Stimulated activated CD8-positive, alpha-beta memory T cell treated with anti-CD3 and anti-CD28 coated beads, Interleukin-4, amount 100 ng/mL, for 4 hours (primary cell): Measurements from ENCODE around the gene PAX2.

ENCODE experiments used
- DNase-seq, 2 donors: peaks; one replicate each; pipeline ENCODE4 v3.0.0-alpha.2; 2020; ENCODE audit warnings: low read depth in 2 of 2, low spot score in 1 of 2

The PAX2 gene

DNA sequence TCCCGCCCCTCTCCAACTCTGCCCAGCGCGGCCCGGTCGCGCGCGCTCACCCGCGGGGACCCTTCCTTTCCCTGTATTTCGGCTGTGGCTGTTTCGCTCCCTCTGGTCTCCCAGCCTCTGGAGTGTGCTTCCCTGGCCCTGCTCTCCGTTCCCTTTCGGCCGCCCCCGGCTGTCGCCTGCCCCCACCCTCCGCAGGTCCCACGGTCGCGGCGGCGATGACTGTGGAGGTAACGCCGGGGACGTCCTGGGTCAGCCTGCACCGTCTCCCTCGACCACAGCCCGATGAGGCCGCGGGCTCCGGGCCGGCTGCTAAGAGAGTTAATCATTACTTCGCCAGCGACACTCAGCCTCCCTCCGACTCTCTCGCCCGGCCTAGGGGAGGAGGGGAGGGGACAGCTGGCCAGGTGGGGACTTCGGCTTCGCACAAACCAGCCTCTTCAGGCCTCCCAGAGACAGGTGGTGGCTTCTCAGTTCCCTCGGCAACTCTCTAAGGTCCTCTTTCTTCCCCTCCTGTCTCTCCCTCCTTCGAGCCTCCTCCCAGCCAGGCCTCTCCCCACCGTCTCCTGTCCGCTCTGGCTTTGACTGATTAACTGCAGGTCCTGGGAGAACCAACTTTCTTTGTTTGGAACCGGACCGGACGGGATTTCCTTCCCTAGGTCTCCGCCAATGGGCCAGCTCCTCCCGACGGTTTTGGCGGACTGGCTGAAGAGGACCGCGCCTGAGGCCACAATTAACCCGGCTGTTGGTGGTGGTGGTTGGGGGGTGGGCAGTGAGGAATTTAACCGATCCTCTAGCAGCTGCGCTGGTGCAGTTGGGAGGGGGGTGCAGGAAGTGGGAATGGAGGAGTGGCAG, 5.6 kb upstream of the PAX2 start:
- DNase-seq: no peak

GRCh38 chr10:100740476-100741377, 4.7 kb upstream of the PAX2 start:
- no peak for DNase-seq

GRCh38 chr10:100741378-100742075, 3.9 kb upstream of the PAX2 start:
- DNase-seq: no peak

- no peak for DNase-seq
These were observed 3.2 kb upstream of the PAX2 start for GRCh38 chr10:100742076-100742771.

- DNase-seq: no peak
These were observed 2.4 kb upstream of the PAX2 start for GRCh38 chr10:100742936-100743335.

- no peak for DNase-seq
These were observed 1.7 kb upstream of the PAX2 start for GRCh38 chr10:100743626-100744135.

- no peak for DNase-seq
These were observed 1.0 kb upstream of the PAX2 start for GRCh38 chr10:100744136-100744986.

DNA sequence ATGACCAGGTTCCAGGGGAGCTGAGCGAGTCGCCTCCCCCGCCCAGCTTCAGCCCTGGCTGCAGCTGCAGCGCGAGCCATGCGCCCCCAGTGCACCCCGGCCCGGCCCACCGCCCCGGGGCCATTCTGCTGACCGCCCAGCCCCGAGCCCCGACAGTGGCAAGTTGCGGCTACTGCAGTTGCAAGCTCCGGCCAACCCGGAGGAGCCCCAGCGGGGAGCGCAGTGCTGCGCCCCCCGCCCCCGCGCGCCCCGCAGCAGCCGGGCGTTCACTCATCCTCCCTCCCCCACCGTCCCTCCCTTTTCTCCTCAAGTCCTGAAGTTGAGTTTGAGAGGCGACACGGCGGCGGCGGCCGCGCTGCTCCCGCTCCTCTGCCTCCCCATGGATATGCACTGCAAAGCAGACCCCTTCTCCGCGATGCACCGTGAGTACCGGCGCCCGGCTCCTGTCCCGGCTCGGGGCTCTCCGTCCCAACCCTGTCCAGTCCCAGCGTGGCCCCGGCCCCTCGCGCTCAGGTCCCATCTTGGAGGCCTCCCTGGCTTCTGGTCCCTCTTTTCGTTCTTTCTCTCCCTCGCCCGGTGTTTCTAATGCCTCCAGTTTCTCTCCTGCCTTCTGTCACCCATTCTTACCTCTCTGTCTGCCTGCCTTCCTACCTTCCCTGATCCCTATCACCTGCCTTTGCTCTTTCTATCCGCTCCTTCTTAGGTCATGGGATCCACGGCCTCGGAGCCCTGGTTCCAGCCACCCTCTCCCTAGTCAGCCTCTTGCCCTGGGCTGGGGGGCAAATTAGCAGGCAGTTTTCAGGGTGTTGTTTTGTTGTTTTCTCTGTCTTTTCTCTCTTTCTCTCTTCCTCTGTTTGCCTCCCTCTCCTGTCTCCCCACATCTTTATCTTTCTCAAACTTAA, 751 bp downstream of the PAX2 start:
- DNase-seq: no peak

DNA sequence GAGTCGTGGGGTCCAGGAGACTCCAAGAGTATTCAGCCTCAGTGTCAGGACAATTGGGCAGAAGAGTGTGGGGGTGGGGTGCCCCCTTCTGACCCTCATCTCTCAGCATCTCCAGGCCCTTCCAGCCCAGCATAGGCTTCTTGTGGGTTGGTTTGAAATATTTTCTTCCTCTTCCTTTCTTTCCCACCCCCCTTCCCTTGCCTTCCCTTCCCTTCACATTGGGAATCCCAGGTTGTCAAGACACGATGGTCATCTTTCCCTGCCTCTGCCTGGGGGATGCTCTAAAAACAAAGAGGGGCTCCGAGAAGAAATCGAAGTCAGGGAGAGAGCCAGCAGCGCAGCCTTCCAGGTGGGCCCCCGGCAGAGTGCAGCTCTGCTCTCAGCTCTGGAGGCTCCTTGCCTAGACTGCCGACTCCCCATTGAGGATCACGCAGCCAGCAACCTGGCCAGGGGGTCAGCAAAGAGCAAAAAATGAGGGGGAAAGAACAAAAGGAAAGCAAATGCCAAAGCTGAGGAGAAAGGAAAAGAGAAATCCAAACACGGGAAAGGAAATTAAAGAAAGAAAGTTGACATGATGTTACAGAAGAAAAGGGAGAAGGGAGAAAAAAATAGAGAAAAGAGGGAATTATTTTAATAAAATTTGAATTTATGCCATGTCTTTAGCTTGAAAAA, 1.5 kb downstream of the PAX2 start:
- no peak for DNase-seq

DNA sequence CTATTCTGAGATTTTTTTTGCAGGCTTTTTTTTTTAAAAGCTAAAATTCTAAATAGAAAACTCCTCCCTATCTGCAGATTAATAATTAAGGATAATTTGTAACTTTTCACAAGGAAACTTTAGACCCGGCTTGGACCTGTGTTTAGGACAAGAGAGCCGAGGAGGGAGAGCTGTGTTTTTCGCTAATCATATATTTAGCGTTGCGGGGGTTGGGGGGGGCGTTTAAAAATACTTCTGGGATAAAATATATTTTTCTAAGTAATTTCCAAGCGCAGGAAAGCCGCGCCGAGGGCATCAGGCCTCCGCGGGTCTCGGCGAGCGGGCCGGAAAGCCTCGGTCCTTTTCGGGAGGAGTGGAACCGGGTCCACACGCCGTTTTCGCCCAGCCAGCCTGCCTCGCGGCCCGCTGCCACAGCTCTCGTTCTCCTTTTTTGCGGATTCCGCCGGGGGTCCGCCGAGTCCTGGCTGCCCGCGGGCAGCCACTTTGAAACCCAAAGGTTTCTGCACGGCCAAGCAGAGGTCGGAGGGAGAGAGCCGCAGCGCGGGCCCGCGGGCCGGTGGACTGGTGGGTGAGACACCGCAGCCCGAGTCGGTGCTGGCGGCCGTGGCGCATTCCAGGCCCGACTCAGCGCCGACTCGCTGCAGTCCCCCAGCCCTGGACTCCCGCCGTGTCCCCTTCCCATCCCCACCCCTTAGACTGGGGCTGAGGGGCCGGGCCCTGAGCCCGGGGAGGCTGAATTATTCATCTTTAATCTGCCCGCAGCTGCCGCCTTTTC, 2.3 kb downstream of the PAX2 start:
- DNase-seq: no peak

DNA sequence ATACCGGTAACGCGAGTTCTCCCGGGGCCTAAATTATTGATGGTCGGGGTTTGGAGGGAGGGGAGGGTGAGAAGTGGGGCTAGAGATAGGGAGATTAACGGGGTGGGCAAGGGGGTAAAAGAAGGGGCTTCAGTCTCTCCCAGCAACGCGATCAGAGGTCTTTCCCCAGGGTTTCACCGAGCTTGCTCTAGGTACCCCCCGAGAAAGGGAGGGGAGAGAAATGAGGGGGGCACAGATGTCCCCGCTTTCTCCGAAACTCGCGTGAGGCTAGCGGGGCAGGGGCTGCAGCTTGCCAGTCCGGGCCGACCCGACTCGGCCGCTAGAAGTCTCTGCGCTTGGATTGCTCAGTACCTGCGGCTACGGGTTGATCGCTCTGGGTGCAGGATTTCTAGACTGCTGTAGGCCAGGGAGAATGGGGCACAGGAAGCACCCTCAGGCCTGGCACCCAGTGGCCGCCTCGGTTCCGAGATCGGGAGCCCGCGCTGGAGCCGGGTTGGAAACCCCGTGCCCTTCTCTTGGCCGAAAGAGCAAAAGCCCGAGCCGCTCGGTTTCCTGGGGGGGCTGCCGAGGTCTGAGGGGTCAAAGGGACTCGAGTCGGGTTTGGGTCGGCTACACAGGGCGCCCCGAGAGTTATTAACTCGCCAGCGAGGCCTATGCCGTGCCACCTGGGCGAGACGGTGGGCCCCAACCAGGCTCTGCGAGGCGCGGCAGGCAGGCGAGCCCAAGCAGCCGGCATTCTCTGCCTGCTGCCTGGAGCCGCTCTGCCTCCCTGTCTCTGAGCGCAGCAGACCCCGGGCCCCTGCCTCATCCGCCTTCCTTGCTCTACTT, 3.1 kb downstream of the PAX2 start:
- no peak for DNase-seq

DNA sequence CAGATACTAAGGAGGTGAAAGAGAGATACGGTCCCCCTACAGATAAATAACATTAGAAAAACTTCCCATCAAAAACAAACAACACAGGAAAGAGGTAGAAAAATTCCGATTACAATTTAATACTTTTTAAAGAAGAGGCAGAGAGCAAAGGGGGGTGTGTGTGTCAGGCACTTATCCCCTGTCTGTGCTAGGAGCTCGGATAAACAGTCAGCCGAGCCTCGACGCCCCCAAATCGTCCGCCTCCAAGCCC, 3.6 kb downstream of the PAX2 start:
- no peak for DNase-seq

DNA sequence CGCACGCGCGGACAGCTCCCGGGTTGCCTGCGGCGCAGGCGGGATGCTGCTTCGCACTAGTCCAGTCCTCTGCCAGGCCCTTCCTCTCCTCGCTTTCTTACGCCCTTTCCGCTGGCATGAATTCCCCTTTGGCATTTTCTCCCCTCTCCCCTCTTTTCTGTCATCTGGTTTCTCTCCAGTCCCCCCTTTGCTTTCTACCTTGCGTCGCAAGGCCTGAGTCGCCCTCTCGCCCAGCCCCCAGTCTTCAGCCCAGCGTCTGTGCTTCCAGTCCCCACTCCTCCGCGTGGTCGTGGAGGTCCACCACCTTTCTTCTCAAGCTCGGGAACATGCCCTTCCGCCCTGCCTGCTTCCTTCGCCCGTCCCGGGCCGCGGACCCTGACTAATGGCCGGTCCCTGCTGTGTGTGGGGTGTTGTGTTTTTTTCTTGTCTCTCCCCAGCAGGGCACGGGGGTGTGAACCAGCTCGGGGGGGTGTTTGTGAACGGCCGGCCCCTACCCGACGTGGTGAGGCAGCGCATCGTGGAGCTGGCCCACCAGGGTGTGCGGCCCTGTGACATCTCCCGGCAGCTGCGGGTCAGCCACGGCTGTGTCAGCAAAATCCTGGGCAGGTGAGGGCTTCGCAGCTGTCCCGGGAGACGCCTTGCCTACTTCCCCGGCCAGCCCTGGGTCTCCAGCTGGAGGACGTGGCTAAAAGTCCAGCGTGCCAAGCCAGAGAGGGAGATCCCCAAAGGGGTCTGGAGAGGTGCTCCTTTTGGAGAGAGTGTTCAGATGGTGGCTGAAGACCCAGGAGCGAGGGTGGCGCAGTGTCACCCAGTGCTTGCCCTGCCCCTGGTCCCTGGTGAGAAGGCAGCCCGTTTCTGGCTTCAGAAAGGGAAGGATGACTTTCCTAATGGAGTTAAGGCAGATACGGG, 4.2 kb downstream of the PAX2 start:
- no peak for DNase-seq

DNA sequence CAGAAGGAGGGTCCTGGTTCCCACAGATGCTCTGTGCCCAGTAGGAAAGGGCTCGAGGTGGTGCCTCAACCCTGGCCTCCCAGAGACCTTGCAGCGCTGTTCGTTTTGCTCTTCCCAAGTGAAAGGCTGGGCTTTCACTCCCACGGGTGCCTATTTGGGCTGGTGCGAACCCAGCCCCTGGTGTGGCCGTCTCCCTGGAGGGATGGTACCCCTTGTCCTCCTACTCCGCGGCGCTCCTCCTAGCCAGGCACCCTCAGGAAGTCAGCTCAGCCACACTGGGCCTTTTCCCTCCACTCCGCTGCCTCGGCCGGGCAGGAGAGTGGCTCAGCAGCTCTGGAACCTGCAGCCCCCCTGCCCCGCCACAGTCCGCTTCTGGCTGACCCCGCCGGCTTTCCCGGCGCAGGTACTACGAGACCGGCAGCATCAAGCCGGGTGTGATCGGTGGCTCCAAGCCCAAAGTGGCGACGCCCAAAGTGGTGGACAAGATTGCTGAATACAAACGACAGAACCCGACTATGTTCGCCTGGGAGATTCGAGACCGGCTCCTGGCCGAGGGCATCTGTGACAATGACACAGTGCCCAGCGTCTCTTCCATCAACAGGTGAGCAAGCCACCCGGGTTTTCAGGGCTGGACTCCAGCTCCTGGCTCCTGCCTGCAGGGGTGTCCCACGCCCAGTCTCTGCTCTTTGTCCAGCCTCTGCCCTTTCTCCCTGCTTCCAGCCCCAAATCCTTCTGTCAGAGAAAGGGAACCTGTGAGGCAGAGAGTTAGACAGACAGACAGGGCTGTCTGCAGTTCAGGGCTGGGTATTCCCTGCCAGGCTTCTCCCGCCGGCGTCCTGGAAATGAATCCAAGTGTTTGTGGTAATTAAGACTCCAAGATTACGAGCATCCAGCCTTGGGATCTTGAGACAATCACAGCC, 5.2 kb downstream of the PAX2 start:
- no peak for DNase-seq
